Kasumi-1 (cell line): ENCODE data around the gene PKM.
"Not testable (repeated sequence)": the region's sequence is repeated elsewhere in the genome, so short reads cannot be mapped to it uniquely, and the experiment has no call there.

Experiments used
- DNase-seq, 2 experiments: peaks; one replicate each; lab custom pipeline; 2025; lab: John Stamatoyannopoulos, UW

The PKM gene

DNA sequence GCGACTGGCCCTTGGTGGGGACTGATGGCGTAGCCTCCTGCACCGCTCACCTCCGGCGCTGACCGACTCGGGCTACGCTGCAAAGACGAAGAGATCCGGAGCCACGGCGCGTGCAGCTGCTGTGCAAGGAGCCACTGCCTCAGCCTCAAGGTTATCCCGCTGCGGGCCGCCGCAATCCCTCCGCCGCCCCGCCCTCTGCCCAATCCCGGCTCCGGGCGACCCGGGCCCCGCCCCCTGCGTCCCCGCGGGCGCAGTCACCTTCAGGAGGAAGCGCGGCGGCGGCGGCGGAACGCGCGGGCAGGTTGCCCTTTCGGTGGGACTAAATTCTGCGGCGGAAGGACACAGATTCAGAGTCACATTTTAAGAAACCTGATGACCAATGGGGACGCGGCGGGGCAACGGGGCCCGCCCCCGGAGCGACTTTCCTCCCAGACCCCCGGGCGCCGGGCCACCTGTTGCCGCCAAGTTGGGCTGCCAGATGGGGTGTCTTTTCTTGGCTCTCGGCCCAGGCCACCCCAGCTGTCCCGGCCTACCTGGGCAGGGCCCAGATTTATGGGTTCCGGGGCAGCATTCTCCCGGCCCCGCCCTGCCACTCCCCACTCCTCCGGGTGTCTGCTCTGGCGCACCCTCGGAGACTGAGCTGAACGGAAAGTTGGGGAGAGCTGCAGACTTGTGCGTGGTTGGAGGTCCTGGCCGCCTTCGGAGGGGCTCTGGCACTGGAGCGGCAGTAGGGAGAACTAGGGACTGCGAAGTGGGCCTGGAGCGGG is at the start of gene PKM:
Gene PKM (minus strand): TSS at position 125 of the 767 bp plus-strand sequence. CDS start 12,093 bp downstream, outside the sequence.
- peak; percentile 86 to 87 for DNase-seq

DNA sequence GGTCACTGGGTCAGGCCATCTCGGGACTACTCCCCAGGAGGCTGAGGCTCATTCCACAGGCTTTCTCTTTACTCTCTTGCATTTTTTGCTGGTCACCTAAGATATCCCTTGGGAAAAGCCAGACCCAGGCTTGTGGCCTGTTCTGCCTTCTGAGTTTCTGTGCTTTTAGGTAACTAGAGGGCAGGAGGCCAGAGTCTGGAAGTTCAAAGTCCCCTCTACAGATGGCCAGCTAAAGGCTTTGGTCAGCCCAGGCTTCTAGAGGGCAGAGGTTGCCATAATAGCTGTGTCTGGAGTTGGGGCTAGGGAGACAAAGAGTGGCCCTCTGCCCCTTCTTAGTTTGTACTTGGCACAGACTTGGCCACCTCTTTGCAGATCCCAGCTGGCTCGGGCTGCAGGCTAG is 49.8 kb upstream of the PKM start:
- no peak for DNase-seq

DNA sequence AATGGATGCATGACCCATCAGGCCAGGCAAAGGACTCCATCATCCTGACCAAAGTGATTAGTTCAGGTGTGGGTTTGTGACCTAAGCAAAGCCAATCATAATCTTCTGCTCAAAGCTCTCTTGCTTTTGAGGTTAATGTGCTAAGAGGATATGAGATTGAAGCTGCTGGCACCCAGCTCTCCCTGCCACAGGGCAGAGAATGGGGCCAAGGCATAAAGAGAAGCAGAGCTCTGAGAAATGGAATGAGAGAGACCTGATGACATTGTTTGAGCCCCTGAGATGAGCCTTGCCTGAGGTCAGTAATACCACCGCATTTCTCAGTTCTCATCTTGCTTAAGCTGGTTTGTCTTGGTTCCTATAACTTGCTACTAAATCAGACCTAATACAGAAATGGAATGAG is 47.7 kb upstream of the PKM start:
- DNase-seq = no peak

DNA sequence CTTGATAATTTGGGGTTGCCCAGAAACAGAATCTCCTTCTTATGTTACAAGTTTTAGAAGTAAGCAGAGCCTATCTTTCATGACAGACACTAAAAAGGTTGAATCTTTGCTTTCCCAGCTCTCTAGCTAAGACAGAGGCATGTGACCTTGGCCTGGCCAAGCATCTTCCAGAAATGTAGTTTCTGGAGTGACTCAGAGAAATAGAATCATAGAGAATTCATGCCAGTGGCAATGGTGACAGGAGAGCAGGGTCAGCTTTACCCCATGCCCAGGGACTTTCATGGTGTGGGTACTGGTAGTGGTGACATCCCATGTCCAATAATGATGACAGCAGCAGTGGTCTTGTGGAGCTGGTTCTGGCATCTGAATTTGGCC is 45.3 kb upstream of the PKM start:
- no peak for DNase-seq

DNA sequence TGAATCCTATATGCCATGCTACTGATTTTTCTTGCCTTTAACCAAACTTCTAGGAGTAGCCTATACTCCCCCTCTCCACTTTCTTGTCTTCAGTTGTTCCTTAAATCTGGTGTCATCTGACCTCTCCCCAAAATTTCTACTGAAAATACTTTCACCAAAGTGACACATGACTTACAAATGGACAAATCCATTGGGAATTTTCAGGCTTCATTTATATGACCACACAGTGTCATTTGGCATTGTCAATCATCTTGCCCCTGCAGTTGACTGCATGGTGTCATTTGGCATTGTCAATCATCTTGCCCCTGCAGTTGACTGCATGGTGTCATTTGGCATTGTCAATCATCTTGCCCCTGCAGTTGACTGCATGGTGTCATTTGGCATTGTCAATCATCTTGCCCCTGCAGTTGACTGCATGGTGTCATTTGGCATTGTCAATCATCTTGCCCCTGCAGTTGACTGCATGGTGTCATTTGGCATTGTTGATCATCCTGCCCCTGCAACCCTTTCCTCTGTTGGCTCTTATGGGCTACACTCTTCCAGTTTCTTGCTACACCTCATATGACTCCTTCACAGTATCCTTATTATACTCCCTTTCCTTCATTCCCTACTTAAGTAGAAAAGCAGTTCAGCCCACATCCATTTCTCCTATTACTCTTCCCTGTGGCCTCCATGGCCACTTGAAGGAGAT is 44.8 kb upstream of the PKM start:
- not testable (repeated sequence) for DNase-seq

DNA sequence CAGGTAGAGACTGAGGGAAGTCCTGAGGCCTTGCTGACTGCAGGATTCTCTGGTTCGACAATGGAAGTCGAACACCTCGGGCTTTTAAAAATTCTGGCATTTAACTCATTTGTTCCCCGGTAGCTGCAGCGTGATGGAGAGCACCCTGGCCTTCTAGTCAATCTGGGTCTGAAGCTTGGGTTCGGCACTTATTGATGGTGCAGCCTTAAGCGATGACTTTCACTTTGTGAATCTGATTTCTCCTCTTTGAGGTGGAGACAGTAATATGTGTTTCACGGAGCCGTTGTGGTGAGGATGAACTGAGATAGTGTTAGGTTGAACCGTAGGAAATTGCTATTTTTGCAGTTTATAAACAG is 42.0 kb upstream of the PKM start:
- DNase-seq = no peak

DNA sequence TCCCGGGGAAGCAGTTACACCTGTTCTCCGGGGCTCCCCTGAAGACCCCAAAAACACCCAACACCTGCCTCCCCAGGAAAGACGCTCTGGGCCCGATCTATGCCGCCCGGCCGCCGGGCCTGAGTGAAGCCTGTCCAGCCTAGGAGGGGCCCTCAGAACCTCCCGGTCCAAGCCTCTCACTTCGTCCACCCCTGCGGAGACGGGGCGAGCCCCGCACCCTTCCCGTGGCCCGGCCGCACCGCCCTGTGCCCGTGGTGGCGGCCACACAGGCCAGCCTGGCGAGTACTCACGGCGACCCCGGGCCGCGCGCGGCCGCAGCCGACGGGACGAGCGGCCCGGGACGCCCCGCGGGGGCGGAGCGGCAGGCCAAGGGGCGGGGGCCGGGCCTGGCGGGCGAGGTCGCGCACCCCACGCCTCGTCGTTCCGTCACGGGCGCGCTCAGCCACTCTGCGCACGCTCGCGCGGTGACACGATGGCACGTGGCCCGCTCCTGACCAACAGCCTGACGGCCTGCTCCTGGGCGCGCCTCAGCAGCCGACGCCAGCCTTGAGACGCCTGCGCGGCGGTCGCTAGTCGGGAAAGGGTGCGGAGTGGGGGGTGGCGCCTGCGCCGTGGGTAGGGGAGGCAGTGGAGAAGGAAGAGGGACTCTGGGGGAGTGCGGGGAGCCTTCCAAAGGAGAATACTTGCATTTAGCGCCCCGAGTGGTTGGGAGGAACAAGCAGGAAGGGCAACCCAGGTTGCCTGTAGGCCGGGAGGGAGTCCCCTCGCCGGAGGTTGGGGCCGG is 41.4 kb upstream of the PKM start, which contains the start of gene PARP6:
Gene PARP6 (minus strand): TSS at position 342 of the 784 bp plus-strand sequence. CDS start 5,077 bp downstream, outside the sequence.
- DNase-seq = peak; percentile 97 to 98

DNA sequence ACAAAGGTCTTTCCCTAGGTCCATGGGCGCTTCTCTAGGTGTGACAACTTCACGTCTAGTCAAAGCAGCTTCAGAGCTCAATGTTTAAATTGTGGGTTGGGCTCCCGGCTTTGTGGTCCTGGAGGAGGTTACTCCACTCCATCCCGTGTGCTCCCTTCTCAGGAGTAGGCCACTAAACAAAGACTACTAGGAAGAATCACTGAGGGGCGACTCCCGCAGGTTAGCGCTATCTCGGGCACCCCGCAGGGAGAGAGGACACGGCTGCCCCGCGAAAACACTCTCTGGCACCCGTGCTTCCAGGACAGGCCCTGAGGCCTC is 40.9 kb upstream of the PKM start:
- DNase-seq = peak in 1 of 2 experiments; percentile 29

DNA sequence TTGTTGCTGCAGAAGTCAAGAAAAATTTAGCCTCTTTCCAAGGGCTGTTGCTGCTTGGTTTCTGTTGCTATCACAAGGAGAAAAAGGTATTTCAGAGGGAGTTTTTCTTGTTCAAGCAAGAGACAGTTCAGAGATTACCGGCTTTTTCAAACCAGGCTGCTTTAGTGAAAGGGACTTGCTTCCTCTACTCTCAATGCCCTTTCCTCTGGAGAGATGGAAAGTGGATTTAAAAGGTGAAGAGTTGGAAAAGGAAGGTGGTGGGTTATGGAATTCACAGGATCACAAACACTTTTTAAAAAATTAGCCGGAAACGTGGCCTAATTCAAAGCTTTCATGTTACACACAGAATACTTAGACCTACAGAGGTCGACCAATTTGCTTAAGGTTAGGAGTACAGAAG is 40.2 kb upstream of the PKM start:
- DNase-seq = no peak

DNA sequence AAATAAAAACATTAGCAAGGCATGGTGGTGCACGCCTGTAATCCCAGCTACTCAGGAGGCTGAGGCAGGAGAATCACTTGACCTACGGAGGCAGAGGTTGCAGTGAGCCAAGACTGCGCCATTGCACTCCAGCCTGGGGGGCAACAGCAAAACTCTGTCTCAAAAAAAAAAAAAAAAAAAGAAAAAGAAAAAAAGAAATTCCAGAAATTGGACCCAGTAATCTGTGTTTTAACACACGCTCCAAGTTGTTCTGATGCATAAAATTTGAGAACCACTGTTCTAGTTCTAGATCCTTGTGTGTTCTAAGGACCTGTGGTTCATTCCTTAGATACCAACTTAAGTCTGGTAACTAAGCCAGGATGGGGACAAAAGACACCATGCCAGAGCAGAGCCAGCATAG is 38.7 kb upstream of the PKM start:
- no peak for DNase-seq

DNA sequence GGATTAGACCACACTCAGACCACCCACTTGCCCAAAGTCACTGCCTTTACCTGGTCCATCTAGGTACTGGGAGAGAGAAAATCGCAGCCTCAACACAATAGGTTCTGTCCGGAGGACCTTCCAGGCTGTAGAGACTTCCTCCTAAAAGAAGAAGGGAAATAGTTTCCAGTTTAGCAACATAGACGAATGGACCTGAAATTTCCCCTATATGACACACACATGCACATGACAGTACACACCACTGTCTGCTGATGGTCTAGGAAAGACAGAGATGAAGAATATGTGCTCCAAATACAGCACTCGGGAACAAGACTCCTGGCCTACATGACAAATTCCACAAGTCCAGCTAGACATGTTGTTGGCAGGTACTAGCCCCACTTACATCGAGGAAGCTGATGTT is 34.0 kb upstream of the PKM start:
- no peak for DNase-seq

DNA sequence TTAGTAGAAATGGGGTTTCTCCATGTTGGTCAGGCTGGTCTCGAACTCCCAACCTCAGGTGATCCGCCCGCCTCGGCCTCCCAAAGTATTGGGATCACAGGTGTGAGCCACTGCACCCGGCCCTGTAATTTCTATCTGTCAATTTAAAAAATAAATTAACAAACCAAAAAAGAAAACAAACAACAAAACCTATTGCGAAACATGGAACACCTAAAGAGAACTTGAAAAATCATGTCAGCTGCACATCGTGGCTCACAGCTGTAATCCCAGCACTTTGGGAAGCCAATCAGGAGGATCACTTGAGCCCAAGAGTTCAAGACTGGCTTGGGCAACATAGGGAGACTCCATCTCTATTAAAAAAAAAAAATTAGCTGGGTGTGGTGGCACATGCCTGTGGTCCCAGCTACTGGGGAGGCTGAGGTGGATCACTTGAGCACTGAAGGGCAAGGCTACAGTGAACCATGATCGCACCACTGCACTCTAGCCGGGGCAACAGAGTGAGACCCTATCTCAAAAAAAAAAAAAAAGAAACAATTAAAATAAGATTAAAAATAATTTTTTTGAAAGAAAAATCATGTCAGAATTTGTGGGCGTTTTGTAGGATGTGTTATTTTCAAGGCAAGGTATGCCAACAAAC is 21.8 kb upstream of the PKM start:
- no peak for DNase-seq

DNA sequence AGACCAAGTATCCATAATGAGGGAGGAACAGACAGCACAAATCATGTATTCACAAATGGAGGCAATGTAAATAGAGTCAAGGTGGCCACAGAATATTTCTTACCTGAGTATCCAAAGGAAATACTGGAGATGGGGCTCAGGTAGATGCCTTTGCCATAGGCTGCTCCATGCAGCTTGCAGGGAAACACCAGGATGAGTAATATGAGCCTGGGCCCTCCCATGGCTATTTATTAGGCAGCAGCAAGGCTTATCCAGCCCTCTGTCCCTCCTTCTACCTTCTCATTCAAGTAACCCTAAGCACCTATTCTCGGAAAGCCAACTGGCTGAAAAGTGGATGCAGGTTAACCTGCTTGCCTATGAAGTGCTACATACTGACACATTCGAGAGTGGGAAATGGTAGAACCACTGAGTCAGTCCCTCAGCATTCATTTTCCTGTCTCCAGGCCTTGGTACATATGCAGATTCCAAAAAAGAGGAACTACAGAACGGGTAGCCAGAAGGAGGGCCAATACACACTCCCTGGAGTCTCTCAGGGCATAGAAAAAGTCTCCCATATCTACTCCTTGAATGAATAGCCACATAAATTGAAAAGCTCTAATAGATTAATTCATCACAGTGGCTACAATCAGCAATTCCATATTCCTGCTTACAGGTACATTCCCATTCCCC is 18.3 kb upstream of the PKM start:
- peak; percentile 37 to 41 for DNase-seq

DNA sequence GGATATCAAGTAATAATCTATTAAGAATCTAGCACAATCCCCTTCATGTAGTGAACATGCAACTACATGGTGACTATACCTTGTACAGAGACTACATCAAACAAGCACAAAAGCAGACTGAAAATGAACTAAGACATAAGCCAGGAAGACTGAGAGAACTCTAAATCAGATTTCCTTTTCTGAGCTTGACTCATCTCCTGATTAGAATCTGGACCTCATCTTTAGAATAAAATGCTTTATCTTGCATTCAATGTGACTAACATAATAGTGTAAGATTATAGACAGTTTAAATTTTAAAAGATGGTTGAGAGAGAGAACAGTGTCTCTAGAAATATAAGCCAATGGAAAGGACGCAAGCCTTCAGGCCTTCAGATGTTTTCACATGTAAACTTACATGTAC is 17.5 kb upstream of the PKM start:
- no peak for DNase-seq

DNA sequence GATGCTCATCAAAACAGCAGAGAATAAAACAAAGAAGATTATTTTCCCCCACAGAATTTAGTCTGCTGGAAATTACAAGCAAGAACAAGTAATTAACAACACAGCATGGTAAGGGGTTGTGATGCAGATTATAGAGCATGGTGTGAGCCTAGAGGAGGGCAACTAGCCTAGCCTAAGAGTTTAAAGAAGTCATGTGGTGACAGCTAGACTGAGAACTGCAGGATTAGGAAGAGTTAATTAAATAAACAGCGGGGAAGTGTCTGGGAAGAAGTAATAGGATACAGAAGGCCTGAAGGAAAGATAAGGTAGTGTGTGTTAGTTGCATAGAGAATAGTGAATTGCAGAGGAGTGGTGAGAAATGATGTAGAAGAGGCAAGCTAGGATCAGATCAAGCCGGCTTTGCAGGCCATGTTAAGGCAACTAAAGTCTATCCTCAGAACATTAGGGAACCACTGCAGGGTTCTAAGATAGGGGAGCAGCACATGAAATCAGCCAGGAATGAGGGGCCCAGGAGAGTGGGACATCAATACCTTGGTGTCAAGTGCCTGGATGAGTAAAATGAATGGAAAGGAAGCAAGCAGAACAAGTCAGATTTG is 11.9 kb upstream of the PKM start:
- DNase-seq = no peak

DNA sequence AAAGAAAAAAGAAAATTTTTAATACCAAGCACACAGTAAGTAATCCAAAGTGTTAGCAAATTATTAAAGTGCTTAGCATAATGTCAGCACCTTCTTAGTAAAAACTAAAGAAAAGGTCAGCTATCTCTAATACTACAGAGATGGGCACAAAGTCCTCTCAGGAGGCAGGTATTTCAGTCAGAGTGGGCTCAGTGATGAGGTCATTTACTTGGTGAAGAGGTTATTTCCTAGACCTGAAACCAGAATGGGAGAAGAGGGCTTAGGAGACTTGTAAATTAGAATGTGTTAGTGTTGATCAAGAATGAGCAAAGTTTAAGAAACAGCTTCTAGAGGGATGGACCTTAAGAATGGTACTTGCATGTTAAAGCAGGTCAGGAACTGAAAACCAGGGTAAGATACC is 8.7 kb upstream of the PKM start:
- no peak for DNase-seq

DNA sequence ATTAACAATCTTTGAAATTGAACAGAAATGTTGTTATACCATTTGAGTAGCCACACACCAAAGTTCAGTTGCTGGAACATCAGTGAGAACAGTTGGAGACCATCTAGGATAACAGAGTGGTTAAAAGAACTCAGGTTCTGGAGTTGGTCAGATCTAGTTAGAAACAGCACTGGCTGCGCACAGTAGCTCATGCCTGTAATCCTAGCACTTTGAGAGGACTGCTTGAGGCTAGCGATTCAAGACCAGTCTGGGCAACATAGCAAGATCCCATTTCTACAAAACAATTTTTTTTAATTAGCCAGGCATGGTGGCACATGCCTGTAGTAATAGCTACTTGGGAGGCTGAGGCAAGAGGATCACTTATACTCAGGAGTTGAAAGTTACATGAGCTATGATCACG is 7.6 kb upstream of the PKM start:
- DNase-seq = no peak

DNA sequence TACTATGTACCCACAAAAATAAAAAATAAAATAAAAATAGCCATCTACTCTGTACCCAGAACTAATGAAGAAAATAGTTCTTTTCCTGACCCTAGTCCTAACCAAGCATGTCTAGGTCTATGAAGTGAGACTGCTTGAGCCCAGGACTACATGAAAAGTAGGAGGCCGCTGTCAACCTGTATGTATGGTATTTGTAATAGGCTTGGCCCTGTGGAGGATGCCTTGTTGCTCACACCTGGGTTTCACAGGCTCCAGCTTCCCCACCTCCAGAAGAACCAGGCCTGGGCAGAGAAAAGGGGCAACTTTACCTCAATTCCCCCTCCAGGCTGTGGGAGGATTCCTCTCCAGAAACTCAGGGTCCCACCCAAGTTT is 6.8 kb upstream of the PKM start:
- DNase-seq = no peak

DNA sequence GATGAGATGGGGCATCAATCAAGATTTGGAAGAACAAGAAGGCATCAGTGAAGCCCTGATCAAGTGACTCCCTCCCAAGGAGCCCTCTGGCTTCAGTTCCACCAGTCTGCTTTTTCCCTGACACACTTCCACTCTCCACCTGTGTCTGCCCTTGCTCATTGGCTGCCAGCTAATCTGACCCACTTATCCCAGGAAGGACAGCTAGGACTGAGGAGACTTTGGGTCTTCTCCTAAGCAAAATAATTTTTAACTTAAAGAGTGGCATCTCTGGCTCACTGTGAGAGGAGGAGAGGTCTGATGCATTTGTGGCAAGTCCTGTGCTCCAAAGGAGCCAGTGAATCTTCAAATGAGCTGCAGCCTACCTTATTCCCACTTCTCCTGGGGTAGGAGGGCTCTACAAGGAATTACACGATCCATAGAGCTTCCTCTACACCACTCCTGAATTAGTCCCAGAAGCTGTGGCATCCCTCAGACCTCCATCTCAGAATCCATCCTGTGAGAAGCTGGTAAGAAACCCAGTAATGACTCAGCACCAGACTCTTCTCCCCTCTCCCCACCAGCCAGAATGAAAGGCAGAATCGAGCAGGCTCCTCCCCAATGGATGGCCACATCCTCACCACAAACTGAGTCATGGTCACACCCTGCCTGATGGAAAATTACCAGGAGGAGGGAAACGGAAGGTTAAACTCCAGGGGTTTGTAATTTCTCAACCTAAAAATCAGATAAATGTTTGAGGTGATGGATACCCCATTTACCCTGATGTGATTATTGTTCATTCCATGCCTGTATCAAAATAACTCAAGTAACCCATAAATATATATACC is 6.3 kb upstream of the PKM start:
- DNase-seq = peak; percentile 88 to 94

DNA sequence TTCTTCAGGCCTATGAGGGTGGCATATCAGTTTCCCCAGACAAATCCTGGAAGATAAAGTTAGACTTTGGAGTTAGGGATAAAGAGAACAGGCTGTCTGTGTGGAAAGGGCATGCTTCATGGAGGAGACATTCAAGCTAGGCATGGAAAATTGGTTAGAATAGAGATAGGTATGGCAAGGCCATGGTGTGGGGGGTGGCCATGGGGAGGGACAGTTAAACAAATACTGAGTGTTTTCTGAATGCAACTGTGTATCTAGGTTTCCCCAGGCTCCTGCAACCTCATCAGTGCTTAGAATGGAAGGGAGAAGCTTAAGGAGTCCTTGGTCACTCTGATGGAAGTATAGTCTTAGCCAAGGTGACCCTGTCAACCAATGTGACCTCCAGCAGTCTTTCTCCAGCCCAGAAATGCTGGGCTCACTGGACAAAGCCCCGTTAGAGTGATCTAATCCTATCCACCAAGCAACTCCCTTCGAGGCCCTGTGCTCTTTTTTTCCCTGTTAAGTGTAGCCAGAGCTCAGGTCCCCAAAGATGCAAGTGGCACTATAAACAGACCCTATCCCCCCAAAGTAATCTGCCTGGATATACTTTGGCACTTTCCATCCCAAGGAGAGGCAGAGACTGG is 5.5 kb upstream of the PKM start:
- DNase-seq = no peak
